Measurements from ENCODE around the gene FOXA1.

Gene FOXA1

DNA sequence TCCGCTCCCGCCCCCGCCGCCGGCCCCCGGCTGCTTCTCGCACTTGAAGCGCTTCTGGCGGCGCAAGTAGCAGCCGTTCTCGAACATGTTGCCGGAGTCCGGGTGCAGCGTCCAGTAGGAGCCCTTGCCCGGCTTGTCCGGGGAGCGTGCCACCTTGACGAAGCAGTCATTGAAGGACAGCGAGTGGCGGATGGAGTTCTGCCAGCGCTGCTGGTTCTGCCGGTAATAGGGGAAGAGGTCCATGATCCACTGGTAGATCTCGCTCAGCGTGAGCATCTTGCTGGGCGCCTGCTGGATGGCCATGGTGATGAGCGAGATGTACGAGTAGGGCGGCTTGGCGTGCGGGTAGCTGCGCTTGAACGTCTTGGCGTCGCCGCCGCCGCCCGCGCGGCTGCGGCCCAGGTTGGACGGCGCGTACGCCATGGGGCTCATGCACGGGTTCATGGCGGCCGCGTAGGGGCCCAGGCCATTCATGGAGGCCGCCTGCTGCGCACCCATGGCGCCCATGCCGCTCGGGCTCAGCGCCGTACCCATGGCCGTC lies 3.0 kb downstream of the FOXA1 start:
- no peak for TF ChIP-seq POLR2AphosphoS5 (IDR thresholded peaks at IDR 0.05; ENCODE audit: low read depth, low read length)
- no peak for TF ChIP-seq PAX5 (IDR thresholded peaks at IDR 0.05; ENCODE audit: insufficient read depth, low read length, severe bottlenecking)
- TF ChIP-seq POU2F2 (IDR thresholded peaks at IDR 0.05; ENCODE audit: low read depth, low read length), result no peak
- no peak for TF ChIP-seq TAF1 (IDR thresholded peaks at IDR 0.05; ENCODE audit: low read depth, low read length)
- no peak for TF ChIP-seq SPI1 (IDR thresholded peaks at IDR 0.05; ENCODE audit: low read depth, low read length)
- TF ChIP-seq POLR2A (IDR thresholded peaks at IDR 0.05; ENCODE audit: low read depth, low read length), result no peak
- no peak for FAIRE-seq
- DNase-seq (ENCODE audit: insufficient read length, low spot score), result no peak

GRCh38 chr14:37591311-37591940 lies 3.6 kb downstream of the FOXA1 start:
- DNase-seq (ENCODE audit: insufficient read length, low spot score) (no peak), FAIRE-seq (no peak)
- TF ChIP-seq PAX5 (IDR thresholded peaks at IDR 0.05; ENCODE audit: insufficient read depth, low read length, severe bottlenecking), result no peak
- no peak for TF ChIP-seq SPI1 (IDR thresholded peaks at IDR 0.05; ENCODE audit: low read depth, low read length)

GRCh38 chr14:37590428-37591139 lies 4.5 kb downstream of the FOXA1 start:
- FAIRE-seq (no peak), DNase-seq (ENCODE audit: insufficient read length, low spot score) (no peak)
- no peak for TF ChIP-seq SPI1 (IDR thresholded peaks at IDR 0.05; ENCODE audit: low read depth, low read length)
- no peak for TF ChIP-seq POLR2AphosphoS5 (IDR thresholded peaks at IDR 0.05; ENCODE audit: low read depth, low read length)
- TF ChIP-seq PAX5 (IDR thresholded peaks at IDR 0.05; ENCODE audit: insufficient read depth, low read length, severe bottlenecking), result no peak
- no peak for TF ChIP-seq POLR2A (IDR thresholded peaks at IDR 0.05; ENCODE audit: low read depth, low read length)
- no peak for TF ChIP-seq POU2F2 (IDR thresholded peaks at IDR 0.05; ENCODE audit: low read depth, low read length)
- TF ChIP-seq TAF1 (IDR thresholded peaks at IDR 0.05; ENCODE audit: low read depth, low read length), result no peak

GRCh38 chr14:37589715-37590427 lies 5.2 kb downstream of the FOXA1 start:
- FAIRE-seq (no peak), DNase-seq (ENCODE audit: insufficient read length, low spot score) (no peak)
- no peak for TF ChIP-seq TAF1 (IDR thresholded peaks at IDR 0.05; ENCODE audit: low read depth, low read length)
- no peak for TF ChIP-seq PAX5 (IDR thresholded peaks at IDR 0.05; ENCODE audit: insufficient read depth, low read length, severe bottlenecking)
- no peak for TF ChIP-seq POLR2A (IDR thresholded peaks at IDR 0.05; ENCODE audit: low read depth, low read length)
- TF ChIP-seq POU2F2 (IDR thresholded peaks at IDR 0.05; ENCODE audit: low read depth, low read length), result no peak
- no peak for TF ChIP-seq SPI1 (IDR thresholded peaks at IDR 0.05; ENCODE audit: low read depth, low read length)
- no peak for TF ChIP-seq POLR2AphosphoS5 (IDR thresholded peaks at IDR 0.05; ENCODE audit: low read depth, low read length)

DNA sequence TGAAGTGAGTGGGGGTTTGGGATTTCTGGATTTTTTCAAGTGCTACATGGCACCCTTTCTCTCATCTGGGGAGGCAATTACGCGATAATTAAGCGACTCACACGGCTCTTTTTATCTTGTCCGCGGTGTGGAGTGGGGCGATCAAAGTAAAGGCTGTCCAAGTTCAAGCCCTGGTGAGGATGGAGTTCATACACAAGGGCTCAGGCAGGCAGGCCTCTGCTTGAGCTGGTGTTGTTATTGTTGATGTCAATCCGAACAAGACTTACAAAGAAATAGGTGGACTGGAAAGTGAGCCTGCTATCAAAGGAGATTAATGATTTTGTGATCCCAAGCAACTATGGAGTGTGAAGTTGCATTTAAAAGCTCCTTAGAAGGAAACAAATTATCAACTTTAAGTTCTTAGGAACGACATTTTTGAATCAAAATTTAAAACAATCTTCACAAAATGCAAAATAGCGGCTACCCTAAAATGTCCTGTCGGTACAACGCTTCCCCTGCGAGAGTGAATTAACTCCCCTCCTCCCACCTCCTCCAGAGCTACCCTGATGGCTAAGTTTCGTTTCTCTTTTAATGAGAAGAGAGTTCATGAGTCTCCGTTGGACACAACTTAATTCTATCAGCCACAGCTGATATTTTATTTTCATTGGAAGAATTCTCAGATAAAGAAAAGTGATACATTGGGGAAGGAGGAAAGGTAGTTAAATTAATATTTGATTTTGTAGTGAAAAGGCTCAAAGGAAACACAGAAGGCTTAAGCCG lies 5.9 kb downstream of the FOXA1 start:
- DNase-seq (ENCODE audit: insufficient read length, low spot score), result no peak
- TF ChIP-seq POLR2A (IDR thresholded peaks at IDR 0.05; ENCODE audit: low read depth, low read length) (no peak), TAF1 (IDR thresholded peaks at IDR 0.05; ENCODE audit: low read depth, low read length) (no peak), SPI1 (IDR thresholded peaks at IDR 0.05; ENCODE audit: low read depth, low read length) (no peak), PAX5 (IDR thresholded peaks at IDR 0.05; ENCODE audit: insufficient read depth, low read length, severe bottlenecking) (no peak), POU2F2 (IDR thresholded peaks at IDR 0.05; ENCODE audit: low read depth, low read length) (no peak)
- FAIRE-seq, result no peak

DNA sequence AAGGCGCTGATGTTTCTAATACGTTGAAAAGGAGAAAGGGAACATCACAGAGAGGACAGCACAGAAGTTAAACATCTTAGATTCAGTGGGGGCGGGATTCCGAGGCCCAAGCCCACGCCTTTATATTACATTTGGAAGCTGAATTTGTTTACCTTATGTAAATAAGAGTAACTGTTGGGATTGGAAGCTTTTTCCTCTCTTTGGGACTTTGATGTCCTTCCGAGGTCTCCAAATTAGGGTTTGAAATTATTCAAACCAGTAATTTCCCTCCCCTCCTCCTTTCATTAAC lies 6.4 kb downstream of the FOXA1 start:
- no peak for DNase-seq (ENCODE audit: insufficient read length, low spot score)
- FAIRE-seq, result no peak
- TF ChIP-seq TAF1 (IDR thresholded peaks at IDR 0.05; ENCODE audit: low read depth, low read length) (no peak), POLR2A (IDR thresholded peaks at IDR 0.05; ENCODE audit: low read depth, low read length) (no peak), POU2F2 (IDR thresholded peaks at IDR 0.05; ENCODE audit: low read depth, low read length) (no peak), SPI1 (IDR thresholded peaks at IDR 0.05; ENCODE audit: low read depth, low read length) (no peak)

DNA sequence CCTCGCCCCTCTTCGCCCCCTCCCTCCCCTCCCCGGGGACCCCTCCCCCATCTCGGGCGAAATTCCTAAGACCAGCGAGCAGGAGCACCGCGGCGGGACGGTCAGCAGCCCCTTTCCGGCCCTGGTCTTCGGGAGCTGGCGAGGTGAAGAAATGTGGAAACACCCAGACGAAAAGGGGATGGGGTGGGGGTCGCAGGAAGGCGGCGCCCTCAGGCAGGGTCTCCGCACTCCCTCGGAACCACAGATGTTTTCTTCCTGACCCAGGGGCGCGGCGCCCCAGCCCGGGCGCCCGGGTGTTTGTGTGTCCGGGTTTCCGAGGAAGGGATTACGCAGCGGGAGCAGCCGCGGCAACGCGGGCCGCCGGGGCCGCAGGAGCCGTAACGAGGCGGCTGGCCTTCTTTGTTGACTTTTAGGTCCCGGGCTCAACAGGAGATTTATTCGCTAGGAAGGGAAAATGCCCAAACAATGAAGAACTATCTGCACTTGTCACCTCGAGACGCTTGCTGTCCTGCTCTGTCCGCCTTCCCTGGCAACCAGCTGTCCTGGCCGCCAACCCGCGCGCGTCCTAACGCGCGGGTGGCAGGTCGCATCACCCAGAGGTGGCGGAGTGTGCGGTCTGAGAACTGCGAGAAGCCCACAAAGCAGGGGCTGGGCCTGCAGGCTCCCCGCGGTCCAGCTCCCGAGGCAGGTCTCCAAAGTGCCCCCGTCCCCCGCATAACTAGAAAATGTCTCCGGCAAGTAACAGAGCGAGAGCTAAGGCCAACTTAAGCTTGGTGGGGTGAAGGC lies 7.0 kb downstream of the FOXA1 start:
- TF ChIP-seq POLR2AphosphoS5 (IDR thresholded peaks at IDR 0.05; ENCODE audit: low read depth, low read length) (no peak), SPI1 (IDR thresholded peaks at IDR 0.05; ENCODE audit: low read depth, low read length) (no peak), PAX5 (IDR thresholded peaks at IDR 0.05; ENCODE audit: insufficient read depth, low read length, severe bottlenecking) (no peak), POU2F2 (IDR thresholded peaks at IDR 0.05; ENCODE audit: low read depth, low read length) (no peak), TAF1 (IDR thresholded peaks at IDR 0.05; ENCODE audit: low read depth, low read length) (no peak), POLR2A (IDR thresholded peaks at IDR 0.05; ENCODE audit: low read depth, low read length) (no peak)
- DNase-seq (ENCODE audit: insufficient read length, low spot score) (no peak), FAIRE-seq (no peak)

GRCh38 chr14:37587131-37587803 lies 7.8 kb downstream of the FOXA1 start:
- FAIRE-seq (no peak), DNase-seq (ENCODE audit: insufficient read length, low spot score) (no peak)

More at GRCh38 chr14:37587131-37587803, 7.8 kb downstream of the FOXA1 start:
- no peak for TF ChIP-seq POU2F2 (IDR thresholded peaks at IDR 0.05; ENCODE audit: low read depth, low read length)
- TF ChIP-seq POLR2A (IDR thresholded peaks at IDR 0.05; ENCODE audit: low read depth, low read length), result no peak

Data from GM12891 (cell line).